Measurements from ENCODE around the gene STX8. TPM values are rescaled to one million over a fixed set of nuclear protein-coding genes. Genes with fewer than 3 reads are reported as not detected.

Gene STX8
- total RNA-seq, 1 donor from 2014 or later = 62.8 TPM

- intact Hi-C loops (cut with DNase I) = no loop called here
- DNase-seq (no peak), ATAC-seq (ENCODE audit: poor library complexity) (peak; percentile 39)
Observed at GRCh38 chr17:9217151-9218056, 358.2 kb downstream of the STX8 start.

DNA sequence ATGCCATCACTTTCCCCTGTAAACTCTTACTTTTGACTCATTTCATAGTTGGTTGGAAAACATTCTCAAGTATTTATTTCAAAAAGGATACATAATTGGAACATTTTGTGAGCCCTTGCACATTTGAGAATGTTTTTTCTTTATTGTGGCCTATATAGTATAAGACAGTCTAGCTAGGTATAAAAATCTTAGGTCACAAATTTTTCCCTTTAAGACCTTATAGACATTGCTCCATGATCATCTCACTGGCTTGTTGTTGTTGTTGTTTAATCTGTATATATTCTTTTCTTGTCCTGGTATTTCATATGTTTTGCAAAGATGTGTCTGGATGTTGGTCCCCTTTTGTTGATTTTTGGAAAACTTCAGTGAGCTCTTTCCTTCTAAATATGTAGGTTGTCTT is 360.2 kb downstream of the STX8 start:
- intact Hi-C loops (cut with DNase I) = no loop called here
- ATAC-seq (ENCODE audit: poor library complexity) (no peak), DNase-seq (no peak)

GRCh38 chr17:9213303-9213640 is 362.3 kb downstream of the STX8 start:
- no peak for ATAC-seq (ENCODE audit: poor library complexity)
- no peak for DNase-seq
- intact Hi-C loops (cut with DNase I) = no loop called here

DNA sequence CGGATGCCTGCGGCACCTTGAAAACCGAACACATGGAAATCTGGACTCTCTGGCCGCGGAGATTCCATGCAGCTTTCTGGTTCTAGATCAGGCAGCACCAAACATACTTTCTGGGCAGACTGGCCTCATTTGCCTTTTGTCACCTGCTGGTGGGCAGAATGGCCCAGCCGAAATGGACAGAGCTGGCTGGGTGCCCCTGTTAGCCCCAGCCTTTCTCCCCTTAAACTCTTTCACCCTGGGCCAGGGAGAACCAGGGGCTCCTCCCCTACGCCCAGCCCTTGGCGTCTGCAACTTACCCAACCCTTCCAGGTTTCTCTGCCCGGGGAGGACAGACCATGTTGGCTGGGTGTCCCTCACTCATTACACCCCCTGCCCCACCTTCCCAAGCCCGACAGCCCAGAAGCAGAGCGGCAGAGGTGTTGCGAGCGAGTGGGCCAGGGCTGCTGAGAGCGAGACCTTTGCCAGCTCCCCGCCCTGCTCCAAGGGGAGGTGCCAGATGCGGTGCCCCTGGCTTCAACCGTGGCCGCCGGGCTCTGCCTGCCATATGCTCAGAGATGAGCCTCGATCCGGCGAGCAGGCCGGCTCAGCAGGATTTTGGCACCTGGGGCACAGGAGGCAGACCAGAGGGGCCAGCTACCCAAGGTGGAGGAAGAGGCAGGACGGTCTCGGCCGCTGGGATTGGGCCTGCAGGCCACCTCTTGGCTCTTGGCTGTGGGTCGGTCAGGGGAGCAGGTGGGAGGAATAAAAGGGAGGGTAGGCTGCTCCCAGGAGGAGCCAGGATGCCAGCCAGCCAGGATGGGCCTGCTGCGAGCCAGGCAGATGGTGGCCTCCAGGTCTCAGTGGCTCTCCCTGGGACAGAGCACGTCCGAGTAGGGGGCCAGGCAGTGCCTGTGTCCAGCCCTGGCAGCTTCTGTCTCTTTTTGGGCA is 363.0 kb downstream of the STX8 start:
- ATAC-seq (ENCODE audit: poor library complexity) = no peak
- intact Hi-C loops (cut with DNase I) = no loop called here
- DNase-seq = no peak

GRCh38 chr17:9211133-9211765 is 364.4 kb downstream of the STX8 start:
- intact Hi-C loops (cut with DNase I) = no loop called here
- ATAC-seq (ENCODE audit: poor library complexity) = no peak
- DNase-seq = no peak

DNA sequence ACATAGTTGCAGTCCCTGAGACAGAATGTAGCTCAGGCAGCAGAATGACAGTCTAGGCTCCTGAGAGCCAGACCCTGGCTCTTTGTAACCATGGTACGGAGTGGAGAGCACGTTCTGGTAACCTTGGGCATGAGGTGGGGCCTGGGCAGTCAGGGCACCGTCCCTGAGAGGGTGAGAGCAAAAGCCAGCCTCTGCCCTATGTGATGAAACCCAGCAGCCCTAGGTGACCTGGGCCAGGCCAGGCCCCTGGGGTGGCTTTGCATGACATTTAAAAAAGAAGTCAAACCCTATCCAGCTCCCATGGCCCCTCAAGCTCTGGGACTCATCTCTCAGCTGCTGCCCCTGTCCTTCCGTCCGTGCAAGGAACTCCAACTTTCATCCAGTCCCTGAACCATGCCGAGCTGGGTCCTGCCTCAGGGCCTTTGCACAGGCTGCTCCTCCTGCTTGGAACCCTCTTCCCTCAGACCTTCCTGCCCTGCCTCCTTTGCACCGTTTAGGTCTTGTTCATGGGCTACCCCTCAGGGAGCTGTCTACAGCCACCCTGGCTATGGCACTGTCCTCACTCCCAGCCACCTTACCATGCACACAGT is 365.7 kb downstream of the STX8 start:
- DNase-seq = no peak
- ATAC-seq (ENCODE audit: poor library complexity) = no peak
- intact Hi-C loops (cut with DNase I) = no loop called here

- ATAC-seq (ENCODE audit: poor library complexity) = no peak
- no peak for DNase-seq
- intact Hi-C loops (cut with DNase I) = no loop called here
Observed at GRCh38 chr17:9209347-9209746, 366.3 kb downstream of the STX8 start.

DNA sequence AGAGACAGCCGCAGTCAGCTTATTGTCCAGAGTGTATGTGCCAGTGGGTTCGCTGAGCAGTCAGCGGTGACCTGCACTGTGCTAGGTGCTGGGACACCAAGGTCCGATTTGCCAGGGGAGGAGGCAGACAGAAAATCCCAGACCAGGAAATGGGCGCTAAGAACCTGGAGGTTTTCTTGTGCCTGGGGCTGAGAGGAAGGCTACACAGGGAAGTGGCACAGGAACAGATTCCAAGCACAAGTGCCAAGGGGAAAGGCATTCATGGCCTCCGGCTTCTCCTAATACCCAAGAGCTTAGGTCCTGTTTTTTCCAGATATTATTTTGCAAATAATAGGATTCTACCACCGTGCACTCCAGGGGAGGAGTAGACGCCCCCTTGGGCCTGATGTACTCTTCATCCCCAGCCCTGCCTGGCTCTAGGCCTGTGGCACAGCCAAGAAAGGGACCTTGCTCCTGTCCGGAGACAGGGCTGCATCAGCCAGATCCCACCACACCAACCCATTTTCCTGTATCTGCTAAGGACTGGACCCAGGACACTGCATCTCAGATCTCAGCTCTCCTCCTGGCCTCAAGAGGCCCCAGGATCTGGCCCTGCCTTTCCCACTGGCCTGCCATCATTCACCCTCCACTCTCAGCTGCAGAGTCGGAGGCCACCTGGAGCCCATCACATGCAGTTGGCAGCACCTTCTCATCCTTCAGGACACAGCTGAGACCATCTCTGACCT is 367.1 kb downstream of the STX8 start:
- no peak for ATAC-seq (ENCODE audit: poor library complexity)
- intact Hi-C loops (cut with DNase I) = no loop called here

DNA sequence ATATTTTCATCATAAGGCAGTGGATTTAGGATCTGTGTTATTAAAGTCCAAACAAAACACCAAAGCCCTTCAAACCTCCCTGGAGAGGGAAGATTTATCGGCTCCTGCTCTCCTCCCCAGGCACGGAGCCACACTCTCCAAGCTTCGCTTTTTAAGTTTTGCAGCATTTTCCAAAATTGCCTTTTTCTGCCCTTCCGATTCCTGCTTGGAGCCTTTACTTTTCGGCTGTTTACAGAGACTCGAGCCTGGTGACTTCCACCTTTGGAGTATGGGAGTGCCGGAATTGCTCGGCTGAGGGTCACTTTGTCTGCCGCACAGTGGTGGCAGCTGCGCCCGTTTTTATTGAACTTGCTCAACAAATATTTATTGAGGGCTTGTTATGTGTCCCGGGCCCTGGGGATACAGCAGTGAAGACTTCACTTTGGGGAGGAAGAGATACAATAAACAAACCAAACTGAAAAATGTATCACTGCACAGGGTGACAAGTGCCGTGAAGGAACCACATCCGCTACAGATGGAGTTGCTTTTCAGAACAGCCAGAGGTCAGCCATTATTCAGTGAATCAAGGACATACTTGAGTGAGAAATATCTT is 368.8 kb downstream of the STX8 start:
- ATAC-seq (ENCODE audit: poor library complexity) (no peak), DNase-seq (no peak)
- intact Hi-C loops (cut with DNase I) = no loop called here

More for the DNA sequence above, 367.1 kb downstream of the STX8 start:
- DNase-seq = no peak

DNA sequence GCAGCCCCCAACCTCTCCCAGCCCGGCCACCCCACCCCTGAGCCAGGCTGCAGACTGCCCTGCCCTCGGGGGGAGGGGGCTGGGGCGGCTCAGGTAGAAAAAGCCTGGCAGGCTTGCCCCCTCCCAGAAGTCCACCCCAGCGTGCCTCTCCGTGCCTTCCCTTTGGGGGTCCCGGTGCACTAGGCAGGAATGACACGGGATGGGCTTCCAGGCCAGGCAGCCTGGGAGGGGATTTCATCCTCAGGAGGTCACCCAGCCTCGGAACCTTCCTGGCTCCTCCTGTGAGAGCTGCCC is 369.3 kb downstream of the STX8 start:
- DNase-seq (no peak), ATAC-seq (ENCODE audit: poor library complexity) (no peak)
- intact Hi-C loops (cut with DNase I) = no loop called here

- intact Hi-C loops (cut with DNase I) = no loop called here
- no peak for DNase-seq
- no peak for ATAC-seq (ENCODE audit: poor library complexity)
Observed at GRCh38 chr17:9205520-9206409, 369.9 kb downstream of the STX8 start.

- no peak for ATAC-seq (ENCODE audit: poor library complexity)
- DNase-seq = no peak
- intact Hi-C loops (cut with DNase I) = no loop called here
Observed at GRCh38 chr17:9204637-9205329, 370.8 kb downstream of the STX8 start.

GRCh38 chr17:9203771-9204425 is 371.7 kb downstream of the STX8 start:
- intact Hi-C loops (cut with DNase I) = no loop called here

GRCh38 chr17:9202532-9202931 is 373.1 kb downstream of the STX8 start:
- no peak for ATAC-seq (ENCODE audit: poor library complexity)
- intact Hi-C loops (cut with DNase I) = no loop called here
- no peak for DNase-seq

More at GRCh38 chr17:9203771-9204425, 371.7 kb downstream of the STX8 start:
- no peak for DNase-seq
- ATAC-seq (ENCODE audit: poor library complexity) = no peak

DNA sequence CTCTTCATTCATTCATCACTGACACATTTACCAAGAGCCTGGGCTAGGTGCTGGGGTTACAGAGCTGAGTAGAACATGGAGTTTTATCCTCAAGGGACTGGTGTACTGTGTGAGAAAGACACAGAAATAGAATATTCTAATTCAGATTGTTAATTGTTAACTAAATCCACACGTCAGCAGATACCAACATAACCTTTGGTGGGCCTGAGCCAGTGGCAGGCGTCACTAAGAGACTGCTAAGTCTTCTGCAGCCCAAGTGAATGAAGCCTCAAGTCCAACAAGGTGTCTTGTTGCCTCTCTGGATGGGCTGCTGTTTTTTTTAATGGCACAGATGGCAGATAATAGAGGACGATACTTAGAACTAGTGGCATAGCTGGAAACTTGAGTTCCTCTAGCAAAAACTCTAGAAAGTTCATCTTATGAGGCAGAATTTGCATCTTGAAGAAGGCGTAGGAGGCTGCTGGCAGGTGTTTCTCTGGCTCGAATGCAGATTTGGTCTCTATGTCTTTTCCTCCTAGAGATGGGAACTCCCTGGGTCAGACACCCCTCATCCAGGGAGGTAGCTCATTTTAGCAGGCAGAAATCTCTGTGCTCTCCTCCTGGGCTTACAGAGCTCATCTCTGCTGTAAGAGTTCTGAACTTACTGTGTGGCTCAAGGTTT is 374.8 kb downstream of the STX8 start:
- intact Hi-C loops (cut with DNase I) = no loop called here

More for the DNA sequence above, 374.8 kb downstream of the STX8 start:
- DNase-seq (no peak), ATAC-seq (ENCODE audit: poor library complexity) (no peak)
